Endothelial cell (in vitro differentiated cells): ENCODE results near the gene SEC14L3. TPM values are rescaled to one million over a fixed set of nuclear protein-coding genes. Genes with fewer than 3 reads are reported as not detected.

Experiments
- DNase-seq: peaks from one replicate; pipeline ENCODE4 v3.0.0; 2021; ENCODE audit warnings: low spot score
- H3K27ac Mint-ChIP-seq: one replicate; pipeline ENCODE4 v1.8.0; 2021; ENCODE audit warnings: mixed read lengths, inconsistent platforms; ENCODE audit not compliant: unreplicated experiment
- H3K27me3 Mint-ChIP-seq: one replicate; pipeline ENCODE4 v1.8.0; 2021; ENCODE audit warnings: mild to moderate bottlenecking, moderate library complexity, mixed read lengths, inconsistent platforms; ENCODE audit not compliant: unreplicated experiment
- H3K36me3 Mint-ChIP-seq: one replicate; pipeline ENCODE4 v1.8.0; 2021; ENCODE audit warnings: mild to moderate bottlenecking, low read depth, mixed read lengths, inconsistent platforms; ENCODE audit not compliant: unreplicated experiment
- H3K4me1 Mint-ChIP-seq: one replicate; pipeline ENCODE4 v1.8.0; 2021; ENCODE audit warnings: mild to moderate bottlenecking, mixed read lengths, inconsistent platforms; ENCODE audit not compliant: unreplicated experiment
- H3K4me3 Mint-ChIP-seq: one replicate; pipeline ENCODE4 v1.8.0; 2021; ENCODE audit warnings: mild to moderate bottlenecking, mixed read lengths, inconsistent platforms; ENCODE audit not compliant: unreplicated experiment
- H3K9me3 Mint-ChIP-seq: one replicate; pipeline ENCODE4 v1.8.0; 2021; ENCODE audit warnings: mixed read lengths, inconsistent platforms; ENCODE audit not compliant: unreplicated experiment
- CTCF ChIP-seq: fragments of 200-600 bp; sonication (generic); IDR thresholded peaks from one replicate; pipeline ENCODE4 v1.5.0; 2021; ENCODE audit warnings: antibody characterized with exemption; ENCODE audit not compliant: unreplicated experiment
- total RNA-seq: library from RNA; stranded (reverse); fragmentation: NEBNext Ultra II Directional; extraction: Animal tissue kit (Norgen Biotek cat#: 25700); gene quantifications from one replicate; pipeline ENCODE4 v1.2.1, GENCODE V29; 2021; ENCODE audit not compliant: unreplicated experiment

SEC14L3 gene
- total RNA-seq, 1 donor from 2014 or later, result not detected

- H3K36me3 Mint-ChIP-seq, result peaks cover 8% of the 10 kb centered on the region
- peaks cover 12% of the 10 kb centered on the region for H3K27me3 Mint-ChIP-seq
- TF ChIP-seq CTCF, result no peak
- peaks cover 33% of the 10 kb centered on the region for H3K4me1 Mint-ChIP-seq
- H3K4me3 Mint-ChIP-seq, result no peak overlapping the region
- H3K27ac Mint-ChIP-seq, result no peak overlapping the region
- no peak for DNase-seq
- no peaks in the 10 kb centered on the region for H3K9me3 Mint-ChIP-seq
Observed at GRCh38 chr22:30434843-30435242, 37.0 kb downstream of the SEC14L3 start.

GRCh38 chr22:30433773-30434172, 38.0 kb downstream of the SEC14L3 start:
- Mint-ChIP-seq H3K4me3 (no peak overlapping the region), H3K9me3 (no peaks in the 10 kb centered on the region), H3K27ac (no peak overlapping the region), H3K36me3 (peaks cover 8% of the 10 kb centered on the region), H3K4me1 (peaks cover 33% of the 10 kb centered on the region), H3K27me3 (peaks cover 12% of the 10 kb centered on the region)
- TF ChIP-seq CTCF, result no peak
- no peak for DNase-seq

DNA sequence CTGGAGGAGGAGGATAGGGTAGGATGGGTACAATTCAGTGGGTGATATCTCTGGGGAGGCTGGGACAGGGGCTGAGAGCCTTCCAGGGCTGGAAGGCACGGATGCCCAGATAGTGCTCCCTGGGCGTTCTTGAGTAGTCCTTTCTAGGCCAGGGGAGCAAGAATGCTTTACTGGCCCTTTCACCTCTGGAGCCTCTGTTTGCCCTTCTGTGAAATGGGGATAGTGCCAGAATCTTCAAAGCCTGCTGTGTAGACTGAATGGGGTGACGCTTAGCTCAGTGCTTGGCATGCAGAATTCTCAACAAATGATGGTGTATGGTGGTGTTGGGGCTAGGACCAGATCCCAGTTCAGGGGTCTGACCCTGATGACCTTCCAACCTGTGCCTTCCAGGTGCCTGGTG, 38.6 kb downstream of the SEC14L3 start:
- Mint-ChIP-seq H3K36me3 (peaks cover 8% of the 10 kb centered on the region), H3K4me3 (no peak overlapping the region), H3K9me3 (no peaks in the 10 kb centered on the region), H3K27me3 (peaks cover 12% of the 10 kb centered on the region), H3K4me1 (peaks cover 28% of the 10 kb centered on the region), H3K27ac (no peak overlapping the region)
- TF ChIP-seq CTCF, result no peak
- DNase-seq, result no peak

- Mint-ChIP-seq H3K27me3 (peaks cover 11% of the 10 kb centered on the region), H3K27ac (no peak overlapping the region), H3K36me3 (peaks cover 8% of the 10 kb centered on the region), H3K4me3 (no peak overlapping the region), H3K4me1 (peaks cover 27% of the 10 kb centered on the region), H3K9me3 (no peaks in the 10 kb centered on the region)
- no peak for DNase-seq
- TF ChIP-seq CTCF, result no peak
Observed at GRCh38 chr22:30432520-30432919, 39.3 kb downstream of the SEC14L3 start.

GRCh38 chr22:30432096-30432495, 39.7 kb downstream of the SEC14L3 start:
- H3K9me3 Mint-ChIP-seq, result no peaks in the 10 kb centered on the region
- no peak overlapping the region for H3K4me3 Mint-ChIP-seq
- TF ChIP-seq CTCF, result no peak
- DNase-seq, result no peak
- peaks cover 25% of the 10 kb centered on the region for H3K4me1 Mint-ChIP-seq
- H3K36me3 Mint-ChIP-seq, result peaks cover 8% of the 10 kb centered on the region
- H3K27ac Mint-ChIP-seq, result no peak overlapping the region
- peaks cover 9% of the 10 kb centered on the region for H3K27me3 Mint-ChIP-seq
